ENCODE measurements around the gene RYR2.

Gene RYR2

GRCh38 chr1:237756304-237756967, 714.5 kb downstream of the RYR2 start:
- DNase-seq = no peak

GRCh38 chr1:237759377-237759776, 717.4 kb downstream of the RYR2 start:
- no peak for DNase-seq

- DNase-seq = no peak
These were observed 719.0 kb downstream of the RYR2 start for GRCh38 chr1:237760951-237761350.

GRCh38 chr1:237763137-237763536, 721.2 kb downstream of the RYR2 start:
- no peak for DNase-seq

GRCh38 chr1:237763751-237764150, 721.8 kb downstream of the RYR2 start:
- DNase-seq = no peak

- DNase-seq = no peak
These were observed 727.9 kb downstream of the RYR2 start for GRCh38 chr1:237769916-237770315.

GRCh38 chr1:237772009-237772408, 730.0 kb downstream of the RYR2 start:
- no peak for DNase-seq

GRCh38 chr1:237774246-237774645, 732.3 kb downstream of the RYR2 start:
- no peak for DNase-seq

- DNase-seq = no peak
These were observed 737.4 kb downstream of the RYR2 start for GRCh38 chr1:237779356-237779755.

GRCh38 chr1:237786066-237786719, 744.2 kb downstream of the RYR2 start:
- no peak for DNase-seq

- DNase-seq = no peak
These were observed 746.1 kb downstream of the RYR2 start for GRCh38 chr1:237788069-237788468.

- no peak for DNase-seq
These were observed 747.6 kb downstream of the RYR2 start for GRCh38 chr1:237789619-237790018.

GRCh38 chr1:237791592-237791991, 749.6 kb downstream of the RYR2 start:
- no peak for DNase-seq

GRCh38 chr1:237792149-237792548, 750.2 kb downstream of the RYR2 start:
- DNase-seq = no peak

- DNase-seq = no peak
These were observed 750.7 kb downstream of the RYR2 start for GRCh38 chr1:237792726-237793125.

GRCh38 chr1:237794071-237794470, 752.1 kb downstream of the RYR2 start:
- no peak for DNase-seq

GRCh38 chr1:237795558-237795957, 753.6 kb downstream of the RYR2 start:
- no peak for DNase-seq

- peak; percentile 72 for DNase-seq
These were observed 757.9 kb downstream of the RYR2 start for GRCh38 chr1:237799762-237800474.

- no peak for DNase-seq
These were observed 762.5 kb downstream of the RYR2 start for GRCh38 chr1:237804516-237804915.

- DNase-seq = no peak
These were observed 767.1 kb downstream of the RYR2 start for GRCh38 chr1:237809099-237809498.

GRCh38 chr1:237811633-237812032, 769.6 kb downstream of the RYR2 start:
- no peak for DNase-seq

- no peak for DNase-seq
These were observed 770.1 kb downstream of the RYR2 start for GRCh38 chr1:237812061-237812460.

GRCh38 chr1:237814319-237814924, 772.4 kb downstream of the RYR2 start:
- no peak for DNase-seq

GRCh38 chr1:237817277-237817676, 775.3 kb downstream of the RYR2 start:
- no peak for DNase-seq
